Occipital lobe (tissue), 2 donors: Measurements from ENCODE around the gene DARS1. TPM values are rescaled to one million over a fixed set of nuclear protein-coding genes. Genes with fewer than 3 reads are reported as not detected.
"Not testable (repeated sequence)": the region's sequence is repeated elsewhere in the genome, so short reads cannot be mapped to it uniquely, and the experiment has no call there.

ENCODE experiments used
- DNase-seq: peaks from one replicate; lab custom pipeline; 2025; lab: John Stamatoyannopoulos, UW
- total RNA-seq: library from RNA; depleted of rRNA; stranded (reverse); fragments of >200 nt; gene quantifications from one replicate; pipeline ENCODE4 v1.2.3, GENCODE V29; 2014

DARS1 gene
- total RNA-seq, 1 donor from 2014 or later: 68.0 TPM

DNA sequence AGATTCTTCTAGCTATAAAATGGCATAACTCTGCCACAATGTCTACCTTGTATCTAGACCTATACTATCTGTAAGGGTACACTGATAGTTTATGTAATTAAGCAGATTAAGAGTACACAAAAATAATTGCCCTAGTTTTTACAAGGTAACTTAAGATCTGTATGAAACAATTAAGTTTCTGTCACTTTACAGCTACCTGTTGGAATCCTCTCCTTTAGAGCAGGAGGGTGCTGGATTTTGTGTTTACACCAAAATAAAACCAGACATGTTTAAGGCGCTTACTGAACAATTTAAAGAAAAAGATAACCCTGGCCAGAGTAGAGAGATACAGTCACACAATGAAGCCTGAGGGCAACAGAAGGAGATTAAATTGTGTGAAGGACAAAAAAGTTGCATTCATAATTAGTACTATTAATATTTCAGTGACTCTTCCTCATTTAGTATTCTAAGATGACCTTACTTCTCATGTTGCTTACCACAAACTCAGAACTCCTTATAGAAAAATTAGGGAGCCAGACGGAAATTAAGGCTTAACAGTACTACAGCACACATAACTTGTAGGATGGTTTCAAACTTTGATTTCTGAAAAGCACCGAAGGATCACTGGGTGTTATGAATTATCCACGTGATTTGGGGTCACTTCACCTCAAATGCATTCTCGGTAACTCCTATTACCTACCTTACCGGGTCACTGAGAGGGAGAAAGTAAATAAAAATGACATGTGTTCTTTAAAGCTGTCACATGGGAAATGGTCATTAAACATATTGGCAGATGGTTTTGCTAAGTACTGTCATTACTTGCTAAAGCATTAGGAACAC, 1.0 kb downstream of the DARS1 start:
- DNase-seq: no peak

DNA sequence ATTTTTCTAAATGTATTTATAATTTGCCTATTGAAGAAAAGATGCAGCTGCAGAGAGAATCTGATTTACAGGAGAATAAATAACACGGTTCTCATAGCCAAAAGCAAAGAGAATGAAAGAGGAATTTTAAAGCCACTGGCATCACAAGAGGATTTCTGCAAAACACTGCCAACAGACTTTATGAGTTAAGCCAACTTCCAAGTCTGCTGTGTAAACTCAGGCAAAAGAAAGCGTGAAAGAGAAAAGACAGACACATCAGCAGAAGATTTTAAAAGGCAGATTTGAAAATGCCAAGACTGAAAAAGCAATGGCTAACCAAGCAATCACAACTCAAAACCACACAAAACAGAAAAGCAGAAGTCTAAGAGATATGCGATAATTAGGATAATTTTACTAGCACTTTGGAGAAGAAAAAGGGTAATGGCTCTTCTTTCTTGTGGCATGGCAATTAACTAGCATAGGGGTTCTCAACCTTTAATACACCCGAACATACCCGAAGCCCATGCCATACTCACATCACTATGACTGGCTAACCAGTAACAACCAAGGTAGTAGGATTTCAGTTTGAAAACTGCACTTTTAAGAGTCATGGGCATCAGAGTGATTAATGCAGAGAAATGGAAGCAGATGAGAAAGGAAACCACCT, 4.9 kb downstream of the DARS1 start:
- DNase-seq: no peak

DNA sequence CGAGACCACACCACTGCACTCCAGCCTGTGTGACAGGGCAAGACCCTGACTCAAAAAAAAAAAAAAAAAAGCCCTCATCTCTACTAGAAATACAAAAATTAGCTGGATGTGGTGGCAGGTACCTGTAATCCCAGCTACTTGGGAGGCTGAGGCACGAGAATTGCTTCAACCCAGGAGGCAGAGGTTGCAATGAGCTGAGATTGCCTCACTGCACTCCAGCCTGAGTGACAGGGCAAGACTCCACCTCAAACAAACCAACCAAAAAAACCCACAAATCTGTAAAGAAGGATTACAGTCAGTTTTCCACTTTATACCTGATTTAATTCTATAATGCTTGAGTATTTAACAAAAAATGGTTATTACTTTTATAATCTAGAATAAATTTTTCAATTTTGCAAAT, 9.7 kb downstream of the DARS1 start:
- DNase-seq: no peak

DNA sequence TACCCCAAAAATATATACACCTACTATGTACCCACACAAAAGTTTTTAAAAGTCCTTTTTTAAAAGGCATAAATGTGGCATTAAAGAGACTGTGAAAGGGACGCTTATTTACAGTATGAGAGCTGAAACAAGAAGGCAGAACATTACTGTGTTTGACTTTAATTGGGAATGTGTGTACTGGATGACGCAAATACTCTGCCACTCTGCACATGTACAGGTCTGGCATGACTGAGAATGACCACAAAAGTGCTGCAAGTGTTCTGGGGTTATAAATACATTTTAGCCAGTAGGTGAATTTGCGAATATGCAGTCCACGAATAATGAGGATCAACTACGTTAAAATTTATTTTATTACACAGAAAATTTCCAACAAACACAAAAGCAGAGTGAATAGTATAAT, 11.4 kb downstream of the DARS1 start:
- DNase-seq: no peak

DNA sequence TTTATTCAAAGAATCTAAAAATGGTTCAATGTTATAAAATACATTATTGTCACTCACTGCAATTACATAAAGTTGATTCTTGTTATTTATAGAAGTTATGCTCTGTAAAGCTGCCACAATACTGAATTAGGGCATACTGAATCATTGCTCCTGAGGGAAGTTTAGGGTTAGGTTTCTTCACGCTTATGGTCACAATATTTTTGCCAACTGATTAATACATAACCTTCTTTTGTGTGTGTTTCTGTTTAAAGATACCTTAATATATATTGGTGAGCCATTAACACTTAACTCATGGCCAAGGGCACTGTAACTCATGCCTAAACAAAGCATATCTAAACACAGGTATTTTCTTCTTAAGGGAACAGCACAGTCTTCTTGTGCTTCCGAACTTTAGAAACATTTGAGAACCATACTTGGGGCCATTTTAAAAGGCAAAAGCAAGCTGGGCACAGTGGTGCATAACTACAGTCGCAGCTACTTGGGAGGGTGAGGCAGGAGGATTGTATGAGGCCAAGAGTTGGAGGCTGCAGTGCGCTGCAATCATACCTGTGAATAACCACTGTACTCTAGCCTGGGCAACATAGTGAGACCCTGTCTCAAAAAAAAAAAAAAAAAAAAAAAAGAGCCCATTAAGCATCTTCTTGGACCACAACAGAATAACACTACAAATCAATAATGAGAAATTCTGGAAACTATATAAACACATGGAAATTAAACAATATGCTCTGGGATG, 15.6 kb downstream of the DARS1 start:
- no peak for DNase-seq

DNA sequence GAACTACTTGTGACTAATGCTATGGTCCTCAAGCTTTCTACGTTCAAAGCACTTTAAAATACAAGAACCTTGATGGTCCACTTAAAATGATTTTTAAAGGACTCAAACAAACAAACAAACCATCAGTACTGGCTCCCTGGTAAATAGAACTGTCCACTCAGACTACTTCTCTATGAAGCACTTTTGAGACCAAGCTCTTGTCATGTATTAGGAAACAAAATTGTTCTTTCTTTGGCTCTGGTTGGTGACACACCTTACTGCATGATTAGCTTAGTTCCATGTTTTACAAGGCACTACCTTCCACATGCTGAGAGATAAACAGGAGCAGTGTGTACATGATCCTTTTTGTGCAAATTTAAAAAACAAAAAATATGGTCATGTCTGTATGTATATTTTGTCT, 19.7 kb downstream of the DARS1 start:
- DNase-seq: no peak

DNA sequence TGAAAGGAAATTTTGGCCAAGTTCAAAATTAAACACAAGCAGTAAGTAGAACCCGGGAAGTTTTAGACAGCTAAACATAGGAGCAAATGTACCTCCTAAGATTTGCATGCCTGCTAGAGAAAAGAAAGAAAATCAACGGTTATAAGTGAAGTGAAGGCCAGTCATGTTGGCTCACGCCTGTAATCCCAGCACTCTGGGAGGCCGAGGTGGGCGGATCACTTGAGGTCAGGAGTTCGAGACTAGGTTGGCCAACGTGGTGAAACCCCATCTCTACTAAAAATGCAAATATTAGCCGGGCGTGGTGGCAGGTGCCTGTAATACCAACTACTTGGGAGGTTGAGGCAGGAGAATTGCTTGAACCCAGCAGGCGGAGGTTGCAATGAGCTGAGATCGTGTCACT, 21.0 kb downstream of the DARS1 start:
- not testable (repeated sequence) for DNase-seq

DNA sequence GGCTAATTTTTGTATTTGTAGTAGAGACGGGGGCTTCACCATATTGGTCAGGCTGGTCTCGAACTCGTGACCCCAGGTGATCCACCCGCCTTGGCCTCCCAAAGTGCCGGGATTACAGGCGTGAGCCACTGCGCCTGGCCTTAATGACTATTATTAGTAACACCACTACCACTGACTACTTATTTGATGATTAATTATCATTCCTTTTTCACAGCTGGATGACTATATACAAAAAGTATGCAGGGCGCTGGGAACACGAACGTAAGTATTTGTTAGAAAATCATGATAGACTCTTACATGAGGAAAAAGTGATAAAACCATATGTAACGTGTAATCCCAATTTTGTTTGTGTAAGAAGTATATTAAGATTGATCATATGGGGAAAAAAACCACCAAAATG, 21.6 kb downstream of the DARS1 start:
- DNase-seq: no peak

DNA sequence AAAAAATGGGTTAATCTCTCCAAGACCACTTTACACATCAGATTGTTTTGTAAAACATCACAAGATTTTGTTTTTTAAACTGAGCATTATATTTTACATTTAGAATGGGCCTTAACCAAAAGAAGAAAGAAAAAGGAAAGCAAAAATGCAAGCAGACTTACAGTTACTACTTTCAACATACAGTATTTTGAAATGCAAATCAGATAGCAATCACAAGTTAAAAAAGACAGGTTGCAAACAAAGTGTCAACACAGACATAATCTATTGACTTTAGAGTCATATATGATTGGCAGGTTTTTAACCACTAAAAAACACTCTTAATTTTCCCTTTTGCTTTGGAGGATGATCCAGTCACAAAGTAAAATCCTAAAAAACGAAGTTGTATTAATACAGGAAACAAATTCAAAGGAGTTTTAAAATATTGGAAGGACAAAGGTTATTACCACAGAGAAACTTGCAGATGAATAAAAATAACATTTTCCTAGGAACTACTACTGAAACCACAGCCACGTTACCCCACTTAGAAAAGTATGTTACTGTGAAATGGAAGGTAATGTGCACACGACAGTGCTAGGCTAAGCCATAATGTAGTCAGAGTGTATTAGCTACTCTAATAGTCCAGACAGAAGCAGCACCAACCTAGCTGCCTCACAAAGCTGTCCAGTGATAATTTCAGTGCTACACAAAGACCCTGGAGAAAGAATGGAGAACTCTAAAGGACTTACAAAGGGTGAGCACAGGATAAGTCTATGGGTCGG, 22.9 kb downstream of the DARS1 start:
- no peak for DNase-seq

DNA sequence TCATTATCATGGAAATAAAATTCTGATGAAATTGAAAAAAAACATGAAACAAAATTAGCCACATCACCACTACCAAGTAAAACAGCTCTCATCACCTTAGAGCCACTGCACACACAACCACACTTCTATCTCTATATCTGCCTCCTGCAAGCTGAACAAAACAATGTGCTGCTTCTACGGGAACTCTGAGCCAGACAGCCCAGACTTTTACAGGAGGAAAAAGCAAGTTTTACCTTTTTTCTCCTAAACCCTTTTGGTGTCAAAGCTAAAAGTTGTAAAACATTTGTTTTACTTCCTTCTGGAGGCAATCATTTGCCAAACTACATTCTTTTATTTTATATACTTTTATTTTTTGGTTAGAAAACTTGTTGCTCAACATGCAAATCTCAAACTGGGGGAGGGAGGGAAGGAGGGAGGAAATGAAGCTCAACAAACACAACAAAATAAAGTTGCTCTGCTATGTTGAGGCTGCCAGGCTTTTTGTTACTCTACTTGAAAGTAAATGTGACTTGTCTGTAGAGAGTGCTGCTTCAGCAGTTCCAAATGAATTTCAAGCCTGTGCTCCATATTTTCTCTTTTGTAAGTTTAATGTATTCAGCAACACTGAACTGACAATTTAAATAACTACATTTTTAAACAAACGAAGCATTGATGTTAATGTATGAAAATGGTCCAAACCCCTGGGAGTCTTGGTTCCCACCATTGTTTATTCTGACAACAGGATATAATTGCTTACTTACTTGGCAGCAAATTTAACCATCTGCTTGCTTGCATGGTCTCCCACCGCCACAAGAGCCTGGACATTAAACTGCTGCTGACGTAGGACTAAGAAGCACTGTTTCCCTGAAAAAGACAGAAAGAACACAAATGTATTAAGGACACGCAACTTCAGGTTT, 24.5 kb downstream of the DARS1 start:
- no peak for DNase-seq

DNA sequence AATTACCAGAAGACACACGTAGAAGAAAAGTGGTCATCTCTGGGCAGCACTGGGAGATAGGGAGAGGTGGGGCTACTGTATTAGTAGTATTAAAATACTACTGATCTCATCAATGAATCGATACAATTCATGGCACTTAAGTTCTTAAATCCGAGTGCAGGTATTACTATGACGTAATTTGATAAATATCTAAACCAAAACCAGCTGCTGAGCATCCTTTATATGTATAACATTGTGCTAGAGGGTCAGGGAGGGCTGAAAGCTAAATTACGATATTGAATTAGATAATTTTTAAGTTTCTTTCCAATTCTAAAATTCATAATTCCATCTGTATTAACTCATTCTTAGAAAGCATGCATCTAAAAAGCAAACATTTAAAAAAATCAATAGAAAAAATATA, 25.3 kb downstream of the DARS1 start:
- no peak for DNase-seq

DNA sequence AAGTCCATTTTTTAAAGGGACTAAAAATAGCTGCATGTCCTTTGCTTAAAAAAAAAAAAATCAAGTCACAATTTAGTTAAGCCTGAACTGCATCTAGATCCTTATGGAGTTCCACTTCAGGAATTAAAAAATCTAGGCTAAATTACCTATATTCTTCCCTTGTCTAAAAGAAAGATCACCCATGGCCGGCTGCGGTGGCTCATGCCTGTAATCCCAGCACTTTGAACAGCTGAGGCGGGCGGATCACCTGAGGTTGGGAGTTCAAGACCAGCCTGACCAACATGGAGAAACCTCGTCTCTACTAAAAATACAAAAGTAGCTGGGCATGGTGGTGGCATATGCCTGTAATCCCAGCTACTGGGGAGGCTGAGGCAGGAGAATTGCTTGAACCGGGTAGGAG, 26.5 kb downstream of the DARS1 start:
- DNase-seq: not testable (repeated sequence)

DNA sequence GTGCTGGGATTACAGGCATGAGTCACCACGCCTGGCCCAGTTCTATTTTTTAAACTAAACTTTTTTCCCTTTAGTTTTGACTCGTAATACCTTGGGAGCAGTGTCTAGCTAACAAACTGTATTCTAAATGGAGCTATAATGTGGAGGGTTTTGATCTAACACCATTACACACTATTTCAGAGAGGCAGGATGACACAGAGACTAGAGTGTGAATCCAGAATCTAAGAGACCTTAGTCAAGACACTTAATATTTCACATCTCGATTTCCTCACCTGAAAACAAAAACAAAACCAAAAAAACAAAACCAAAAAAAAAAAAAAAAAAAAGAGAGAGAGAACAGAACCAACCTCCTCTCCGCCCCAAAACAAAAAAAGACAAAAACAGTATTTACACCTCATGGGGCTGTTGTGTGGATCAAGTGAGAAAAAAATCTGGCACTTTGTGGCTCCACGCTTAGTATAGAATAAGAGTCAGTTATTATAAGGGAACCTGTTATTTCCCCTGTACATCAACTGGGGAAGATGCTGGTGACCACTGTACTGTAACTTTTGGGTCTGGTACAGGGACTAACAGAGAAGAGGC, 31.3 kb downstream of the DARS1 start:
- no peak for DNase-seq

DNA sequence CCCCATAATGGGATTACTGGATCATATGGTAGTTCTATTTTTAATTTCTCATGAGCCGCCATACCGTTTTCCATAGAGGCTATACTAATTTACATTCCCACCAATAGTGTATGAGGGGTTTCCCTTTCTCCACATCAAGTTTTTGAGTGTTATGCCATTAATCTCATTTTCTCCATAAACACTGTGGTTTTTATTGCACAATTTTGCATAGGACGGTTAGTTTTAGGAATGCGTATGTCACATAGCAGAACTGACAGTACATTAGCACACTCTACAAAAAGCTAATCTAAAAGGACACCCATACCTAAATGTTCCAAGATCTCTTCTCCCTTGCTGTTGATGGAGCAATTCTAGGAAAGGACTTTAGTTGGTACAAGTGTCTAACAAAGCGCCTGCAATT, 32.5 kb downstream of the DARS1 start:
- DNase-seq: no peak

DNA sequence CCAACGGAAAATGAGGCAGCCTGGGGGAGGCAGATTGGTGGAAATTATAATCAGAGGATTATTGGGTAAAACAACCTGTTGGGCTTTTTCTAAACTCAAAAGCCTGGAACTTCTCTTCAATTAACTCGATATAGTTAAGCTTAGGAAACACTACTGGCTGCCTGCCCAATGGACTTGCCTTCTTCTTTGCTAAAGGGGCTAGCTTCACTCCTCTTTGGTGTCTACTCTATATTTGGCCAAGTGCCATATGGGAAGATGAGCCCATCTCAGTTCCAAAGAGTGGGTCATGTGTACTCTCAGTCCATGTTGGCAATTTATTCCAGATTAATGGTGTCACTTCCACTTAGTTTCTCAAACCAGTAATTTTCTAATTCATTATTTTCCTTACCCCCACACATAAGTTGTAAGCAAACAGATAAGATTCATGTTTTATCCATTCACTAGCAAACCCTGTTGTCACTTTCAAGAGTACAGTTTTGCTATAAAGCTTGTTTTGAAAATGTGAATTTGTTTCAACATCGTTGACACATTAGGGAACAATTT, 34.3 kb downstream of the DARS1 start:
- no peak for DNase-seq

DNA sequence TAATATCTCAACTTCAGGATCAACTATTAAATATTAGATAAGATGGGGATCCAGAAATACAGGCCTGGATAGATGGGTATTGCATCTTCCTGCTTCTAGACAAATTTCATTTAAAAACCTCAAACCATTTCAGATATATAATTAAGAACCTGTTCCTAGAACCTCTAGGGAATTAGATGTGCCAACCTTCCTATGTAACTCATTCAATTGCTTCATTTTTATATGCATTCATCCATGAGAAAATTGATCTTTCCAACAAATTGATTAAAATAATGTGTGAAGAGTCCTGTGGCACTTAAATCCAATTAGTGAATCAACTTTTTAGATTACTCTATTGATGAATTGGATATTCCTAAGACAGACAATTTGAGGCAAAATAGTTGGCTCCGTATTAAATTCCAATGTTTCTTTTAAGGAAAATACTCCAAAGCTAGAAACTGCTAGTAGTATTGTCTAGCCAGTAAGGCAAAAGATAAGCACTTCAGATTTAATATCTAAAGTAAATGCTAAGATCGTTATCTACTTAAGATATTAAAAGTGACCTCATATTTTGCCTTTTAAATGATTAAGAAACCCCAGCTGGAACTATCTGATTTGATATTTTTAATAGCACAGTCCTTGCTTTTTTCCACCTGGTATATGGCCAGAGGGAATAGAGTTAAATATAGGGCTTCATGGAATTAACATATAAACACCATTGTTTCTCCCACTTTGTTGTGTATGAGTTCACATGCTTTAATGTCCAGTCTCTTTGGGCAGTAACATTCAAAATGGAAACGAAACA, 35.8 kb downstream of the DARS1 start:
- no peak for DNase-seq

DNA sequence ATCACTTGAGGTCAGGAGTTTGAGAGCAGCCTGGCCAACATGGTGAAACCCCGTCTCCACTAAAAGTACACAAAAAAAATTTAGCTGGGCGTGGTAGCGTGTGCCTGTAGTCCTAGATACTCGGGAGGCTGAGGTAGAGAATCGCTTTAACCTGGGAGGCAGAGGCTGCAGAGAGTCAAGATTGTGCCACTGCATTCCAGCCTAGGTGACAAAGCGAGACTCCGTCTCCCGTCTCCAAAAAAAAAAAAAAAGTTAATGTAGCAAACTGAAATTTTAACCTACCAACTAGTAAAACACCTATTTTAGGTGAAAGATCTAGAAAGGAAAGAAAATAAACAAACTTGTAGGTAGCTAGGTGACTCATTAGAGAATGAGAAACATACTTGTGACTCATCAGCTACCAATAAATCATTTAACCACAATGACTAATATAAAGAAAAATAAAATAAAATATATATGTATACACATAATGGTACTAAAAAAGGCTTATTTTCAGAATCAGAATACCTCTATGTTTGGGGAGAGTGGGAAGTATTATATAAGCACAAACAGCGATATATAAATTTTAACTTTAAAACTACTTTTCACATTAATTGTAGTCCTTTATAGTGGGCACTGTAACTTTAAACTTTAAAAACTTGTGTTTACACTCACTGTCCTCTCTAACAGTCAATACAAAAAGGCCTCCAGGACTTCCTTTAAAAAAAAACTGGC, 36.6 kb downstream of the DARS1 start:
- DNase-seq: no peak

DNA sequence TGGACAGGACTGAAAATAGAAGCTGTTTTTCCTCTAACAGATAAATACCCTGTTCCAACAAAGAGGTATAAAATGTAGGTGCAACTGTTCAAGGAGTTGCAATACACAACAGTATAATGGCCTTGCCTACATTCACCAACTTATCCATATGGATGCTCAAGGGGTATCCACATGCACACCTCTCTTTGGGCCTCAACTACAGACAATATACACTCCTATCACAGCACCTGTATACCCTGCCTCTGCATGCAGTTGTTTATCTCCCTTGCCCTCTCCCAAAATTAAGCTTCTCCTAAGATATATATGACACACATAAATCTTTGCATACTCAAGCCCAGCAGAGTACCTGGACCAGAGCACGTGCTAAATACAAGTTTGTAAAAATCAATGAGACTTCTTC, 37.3 kb downstream of the DARS1 start:
- no peak for DNase-seq

DNA sequence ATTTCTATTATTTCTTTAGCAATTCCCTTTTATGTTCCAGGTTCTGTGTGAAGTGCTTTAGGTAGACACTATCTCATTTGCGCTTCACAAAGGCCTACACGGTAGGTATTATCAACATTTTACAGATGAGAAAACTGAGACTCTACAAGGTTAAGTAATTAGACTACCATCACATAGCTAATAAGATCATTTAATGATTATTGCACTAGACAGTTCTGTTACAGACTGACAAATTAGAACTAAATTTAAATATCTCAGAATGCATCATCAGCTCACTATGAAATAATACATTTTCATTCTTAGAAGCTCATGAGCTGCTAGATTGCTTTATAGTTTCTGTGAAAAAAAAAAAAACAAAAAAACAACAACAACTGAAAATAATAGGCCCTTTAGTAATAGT, 37.9 kb downstream of the DARS1 start:
- DNase-seq: no peak
